Activated naive CD8-positive, alpha-beta T cell treated with anti-CD3 and anti-CD28 coated beads for 36 hours (primary cell): Measurements from ENCODE around the gene R3HDM4. TPM values are rescaled to one million over a fixed set of nuclear protein-coding genes. Genes with fewer than 3 reads are reported as not detected.
A peak's percentile ranks its signal among the peaks of the same experiment; 100 is the strongest.
"Not testable (repeated sequence)": the region's sequence is repeated elsewhere in the genome, so short reads cannot be mapped to it uniquely, and the experiment has no call there.

Experiments
- DNase-seq: peaks from one replicate; pipeline ENCODE4 v3.0.0; 2021
- H3K27ac Mint-ChIP-seq: one replicate; pipeline ENCODE4 v1.8.0; 2022; ENCODE audit warnings: mild to moderate bottlenecking, moderate library complexity, mixed read lengths
- H3K27me3 Mint-ChIP-seq: one replicate; pipeline ENCODE4 v1.8.0; 2022; ENCODE audit warnings: mild to moderate bottlenecking, mixed read lengths
- H3K36me3 Mint-ChIP-seq: one replicate; pipeline ENCODE4 v1.8.0; 2021; ENCODE audit warnings: mild to moderate bottlenecking, mixed read lengths
- H3K4me1 Mint-ChIP-seq: one replicate; pipeline ENCODE4 v1.8.0; 2021; ENCODE audit warnings: mixed read lengths
- H3K4me3 Mint-ChIP-seq: one replicate; pipeline ENCODE4 v1.8.0; 2022; ENCODE audit warnings: mild to moderate bottlenecking, moderate library complexity, mixed read lengths
- H3K9me3 Mint-ChIP-seq: one replicate; pipeline ENCODE4 v1.8.0; 2022; ENCODE audit warnings: mixed read lengths
- total RNA-seq, 2 experiments: library from RNA; stranded (reverse); gene quantifications; one replicate each; pipeline ENCODE4 v1.2.3, GENCODE V29; 2021

R3HDM4 gene
- total RNA-seq, 2 experiments from 2014 or later = 50.5 to 51.7 TPM

DNA sequence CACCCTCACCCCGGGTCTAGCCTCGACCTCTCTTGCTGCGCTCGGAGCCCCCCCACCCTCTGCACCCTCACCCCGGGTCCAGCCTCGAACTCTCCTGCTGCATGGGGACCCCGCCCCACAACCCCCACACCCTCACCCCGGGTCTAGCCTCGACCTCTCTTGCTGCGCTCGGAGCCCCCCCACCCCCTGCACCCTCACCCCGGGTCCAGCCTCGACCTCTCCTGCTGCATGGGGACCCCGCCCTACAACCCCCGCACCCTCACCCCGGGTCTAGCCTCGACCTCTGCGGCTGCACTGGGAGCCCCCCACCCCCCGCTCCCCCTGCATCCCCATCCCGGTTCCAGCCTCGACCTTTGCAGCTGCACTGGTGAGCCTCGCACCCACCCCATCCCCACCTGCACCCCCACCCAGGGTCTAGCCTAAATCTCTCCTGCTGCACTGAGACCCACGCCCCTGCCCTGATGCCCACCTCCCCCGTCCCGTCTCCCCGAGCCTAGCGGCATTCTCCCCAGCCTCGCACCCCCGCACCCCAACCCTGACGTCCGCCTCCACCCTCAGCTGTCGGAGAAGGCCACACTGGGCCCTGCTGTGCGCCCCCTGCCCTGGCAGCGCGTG lies 51.8 kb downstream of the R3HDM4 start:
- no peak for DNase-seq
- Mint-ChIP-seq H3K36me3 (no peaks in the 10 kb centered on the region), H3K4me1 (peaks cover 10% of the 10 kb centered on the region), H3K27ac (no peak overlapping the region), H3K9me3 (no peaks in the 10 kb centered on the region), H3K4me3 (no peak overlapping the region), H3K27me3 (peaks cover 21% of the 10 kb centered on the region)

DNA sequence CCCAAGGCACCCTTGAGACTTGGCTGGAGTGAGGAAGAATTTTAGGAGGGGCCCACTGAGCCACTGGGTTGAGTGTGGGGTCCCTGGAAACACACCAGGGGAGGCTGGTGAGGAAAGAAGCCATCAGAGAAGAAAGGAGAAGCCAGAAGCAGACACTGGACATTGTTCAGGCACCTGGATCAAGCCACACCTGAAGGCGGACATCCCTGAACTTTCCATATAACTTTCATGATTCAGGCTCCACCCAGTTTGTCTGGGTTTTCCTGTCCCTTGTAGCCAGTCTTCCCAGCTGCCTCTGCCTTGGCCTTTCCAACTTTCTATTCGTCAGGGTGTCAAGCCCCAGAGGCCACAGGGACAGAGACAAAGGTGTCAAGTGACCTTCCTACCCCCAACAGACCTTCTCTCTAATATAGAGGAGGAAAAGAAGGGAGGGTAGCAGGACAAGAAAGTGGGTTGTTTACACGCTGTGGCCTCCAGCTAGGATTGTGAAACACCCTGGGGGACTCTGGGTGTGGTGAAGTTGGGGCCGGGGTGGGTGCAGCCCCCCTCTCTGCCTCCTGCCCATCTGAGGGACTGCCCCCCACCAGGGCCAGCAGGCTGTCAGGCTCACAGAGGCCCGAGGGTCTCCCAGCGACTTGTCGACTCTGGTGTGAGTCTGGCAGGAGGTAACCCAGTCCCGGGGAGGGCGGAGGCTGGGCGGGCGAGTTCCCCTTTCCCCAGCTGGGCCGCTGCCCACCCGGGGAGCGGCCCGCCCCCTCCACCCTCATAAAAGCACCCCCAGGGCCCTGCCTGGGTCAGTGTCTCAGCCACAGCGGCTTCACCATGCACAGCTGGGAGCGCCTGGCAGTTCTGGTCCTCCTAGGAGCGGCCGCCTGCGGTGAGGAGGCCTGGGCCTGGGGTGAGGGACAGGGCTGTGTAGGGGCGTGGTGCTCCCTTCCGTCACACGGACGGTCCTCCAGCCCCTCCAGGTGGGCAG lies 53.9 kb downstream of the R3HDM4 start, which contains the start of gene CFD:
TSS of gene CFD (plus strand) at position 797 of the 976 bp plus-strand sequence. CDS start at position 823, 26 bp downstream.
- Mint-ChIP-seq H3K4me1 (peaks cover 10% of the 10 kb centered on the region), H3K27me3 (peaks cover 21% of the 10 kb centered on the region), H3K9me3 (no peaks in the 10 kb centered on the region), H3K27ac (no peak within 1 kb of the TSS), H3K36me3 (no peaks in the 10 kb centered on the region), H3K4me3 (peak within 1 kb of the TSS; percentile 34)
- DNase-seq = no peak

DNA sequence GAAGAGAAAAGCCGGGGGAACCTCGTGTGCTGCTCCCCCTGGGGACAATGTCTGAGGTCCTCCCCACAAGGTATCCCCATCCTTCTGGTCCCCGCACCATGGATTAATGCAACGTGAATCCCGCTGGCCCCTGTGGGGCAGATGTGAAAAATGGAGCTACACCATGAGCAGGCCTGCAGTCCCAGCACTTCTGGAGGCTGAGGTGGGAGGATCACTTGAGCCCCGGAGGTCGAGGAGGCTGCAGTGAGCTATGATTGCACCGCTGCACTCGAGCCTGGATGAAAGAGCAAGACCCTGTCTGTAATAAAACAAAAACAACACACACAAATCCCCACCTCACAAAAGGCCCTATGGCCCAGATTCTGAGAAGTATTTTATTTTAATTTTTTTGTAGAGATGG lies 54.7 kb downstream of the R3HDM4 start:
- Mint-ChIP-seq H3K4me1 (peaks cover 7% of the 10 kb centered on the region), H3K27me3 (peaks cover 21% of the 10 kb centered on the region), H3K36me3 (no peaks in the 10 kb centered on the region), H3K9me3 (no peaks in the 10 kb centered on the region), H3K4me3 (no peak overlapping the region), H3K27ac (no peak overlapping the region)
- no peak for DNase-seq

DNA sequence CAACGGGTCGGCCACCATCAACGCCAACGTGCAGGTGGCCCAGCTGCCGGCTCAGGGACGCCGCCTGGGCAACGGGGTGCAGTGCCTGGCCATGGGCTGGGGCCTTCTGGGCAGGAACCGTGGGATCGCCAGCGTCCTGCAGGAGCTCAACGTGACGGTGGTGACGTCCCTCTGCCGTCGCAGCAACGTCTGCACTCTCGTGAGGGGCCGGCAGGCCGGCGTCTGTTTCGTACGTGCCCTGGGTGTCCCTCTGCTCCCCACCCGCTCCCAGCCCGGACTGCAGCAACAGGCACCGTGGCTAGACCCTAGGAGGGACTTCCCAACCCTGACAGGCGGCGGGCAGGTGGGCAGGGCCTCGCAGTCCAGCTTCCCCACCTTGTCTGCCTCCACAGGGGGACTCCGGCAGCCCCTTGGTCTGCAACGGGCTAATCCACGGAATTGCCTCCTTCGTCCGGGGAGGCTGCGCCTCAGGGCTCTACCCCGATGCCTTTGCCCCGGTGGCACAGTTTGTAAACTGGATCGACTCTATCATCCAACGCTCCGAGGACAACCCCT lies 57.4 kb downstream of the R3HDM4 start:
- DNase-seq = no peak
- H3K4me3 Mint-ChIP-seq = no peak overlapping the region
- H3K36me3 Mint-ChIP-seq = no peaks in the 10 kb centered on the region
- H3K27ac Mint-ChIP-seq = no peak overlapping the region
- peaks cover 32% of the 10 kb centered on the region for H3K27me3 Mint-ChIP-seq
- H3K9me3 Mint-ChIP-seq = no peaks in the 10 kb centered on the region
- H3K4me1 Mint-ChIP-seq = no peaks in the 10 kb centered on the region

DNA sequence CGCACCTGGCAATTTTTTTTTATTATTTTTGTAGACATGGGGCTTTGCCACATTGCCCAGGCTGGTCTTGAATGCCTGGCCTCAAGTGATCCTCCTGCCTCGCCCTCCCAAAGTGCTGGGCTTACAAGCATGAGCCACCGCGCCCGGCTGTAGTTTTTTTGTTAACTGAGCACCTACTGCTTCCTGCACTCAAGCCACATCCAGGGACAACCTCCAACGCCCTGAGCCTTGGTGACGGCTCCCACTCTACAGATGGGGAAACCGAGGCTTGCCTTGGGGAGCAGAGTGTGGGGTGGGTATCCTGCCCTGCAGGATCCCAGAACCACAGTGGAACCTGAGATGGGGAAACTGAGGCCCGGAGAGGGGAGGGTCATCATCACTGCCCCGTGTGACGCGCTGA lies 57.9 kb downstream of the R3HDM4 start:
- H3K36me3 Mint-ChIP-seq = no peaks in the 10 kb centered on the region
- H3K4me1 Mint-ChIP-seq = no peaks in the 10 kb centered on the region
- H3K27ac Mint-ChIP-seq = no peak overlapping the region
- peaks cover 36% of the 10 kb centered on the region for H3K27me3 Mint-ChIP-seq
- no peak overlapping the region for H3K4me3 Mint-ChIP-seq
- no peaks in the 10 kb centered on the region for H3K9me3 Mint-ChIP-seq
- no peak for DNase-seq

DNA sequence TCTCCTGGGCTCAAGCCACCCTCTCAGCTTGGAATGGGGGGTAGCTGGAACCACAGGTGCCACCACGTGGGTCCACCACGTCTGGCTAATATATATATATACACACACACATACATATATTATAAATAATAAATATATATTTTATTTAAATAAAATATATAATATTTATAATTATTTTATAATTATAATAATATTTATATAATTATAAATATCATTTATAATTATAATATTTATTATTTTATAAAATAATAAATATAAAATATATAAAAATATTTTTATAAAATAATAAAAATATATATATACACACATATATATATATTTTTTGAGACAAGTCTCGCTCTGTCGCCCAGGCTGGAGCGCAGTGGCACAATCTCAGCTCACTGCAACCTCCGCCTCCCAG lies 58.5 kb downstream of the R3HDM4 start:
- DNase-seq = no peak
- Mint-ChIP-seq H3K36me3 (no peaks in the 10 kb centered on the region), H3K27ac (no peak overlapping the region), H3K27me3 (peaks cover 37% of the 10 kb centered on the region), H3K4me3 (no peak overlapping the region), H3K4me1 (no peaks in the 10 kb centered on the region), H3K9me3 (no peaks in the 10 kb centered on the region)

DNA sequence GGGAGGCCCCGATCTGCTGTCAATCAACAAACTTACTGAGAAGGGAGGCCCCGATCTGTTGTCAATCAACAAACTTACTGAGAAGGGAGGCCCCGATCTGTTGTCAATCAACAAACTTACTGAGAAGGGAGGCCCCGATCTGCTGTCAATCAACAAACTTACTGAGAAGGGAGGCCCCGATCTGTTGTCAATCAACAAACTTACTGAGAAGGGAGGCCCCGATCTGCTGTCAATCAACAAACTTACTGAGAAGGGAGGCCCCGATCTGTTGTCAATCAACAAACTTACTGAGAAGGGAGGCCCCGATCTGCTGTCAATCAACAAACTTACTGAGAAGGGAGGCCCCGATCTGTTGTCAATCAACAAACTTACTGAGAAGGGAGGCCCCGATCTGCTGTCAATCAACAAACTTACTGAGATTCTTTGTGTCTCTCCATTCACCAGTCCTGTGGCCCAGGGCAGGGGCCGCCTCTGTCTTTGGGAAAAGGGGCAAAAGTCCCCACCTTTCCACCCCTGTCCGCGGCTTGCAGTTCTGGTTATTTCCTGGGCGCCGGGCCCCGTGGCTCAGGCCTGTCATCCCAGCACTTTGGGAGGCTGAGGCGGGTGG lies 59.3 kb downstream of the R3HDM4 start:
- DNase-seq, H3K4me1 Mint-ChIP-seq, H3K9me3 Mint-ChIP-seq, H3K27ac Mint-ChIP-seq, H3K4me3 Mint-ChIP-seq, H3K36me3 Mint-ChIP-seq: not testable (repeated sequence)
- peaks cover 44% of the 10 kb centered on the region for H3K27me3 Mint-ChIP-seq

DNA sequence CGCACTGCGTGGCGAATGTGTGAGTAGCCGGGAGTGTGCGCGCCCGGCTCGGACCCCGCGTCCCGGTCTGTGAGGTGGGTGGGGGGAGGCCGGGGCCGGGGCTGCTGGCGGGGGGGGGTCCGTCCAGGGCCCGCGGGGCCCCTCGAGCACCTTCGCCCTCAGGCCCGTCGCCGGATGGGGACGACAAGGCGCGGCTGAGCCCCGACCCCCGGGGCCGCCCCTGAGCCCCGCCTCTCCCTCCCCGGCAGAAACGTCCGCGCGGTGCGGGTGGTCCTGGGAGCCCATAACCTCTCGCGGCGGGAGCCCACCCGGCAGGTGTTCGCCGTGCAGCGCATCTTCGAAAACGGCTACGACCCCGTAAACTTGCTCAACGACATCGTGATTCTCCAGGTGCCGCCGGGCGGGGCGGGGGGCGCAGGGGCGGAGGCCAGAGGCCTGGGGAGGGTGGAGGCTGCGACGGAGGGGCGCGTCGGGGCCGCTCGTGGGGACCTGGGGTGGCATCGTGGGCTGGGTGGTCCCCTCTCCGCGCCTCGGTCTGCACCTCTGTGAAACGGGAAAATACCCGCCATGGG lies 59.9 kb downstream of the R3HDM4 start:
- Mint-ChIP-seq H3K4me1 (no peaks in the 10 kb centered on the region), H3K27me3 (peaks cover 44% of the 10 kb centered on the region), H3K4me3 (no peak overlapping the region), H3K36me3 (no peaks in the 10 kb centered on the region), H3K9me3 (no peaks in the 10 kb centered on the region), H3K27ac (no peak overlapping the region)
- DNase-seq = no peak

DNA sequence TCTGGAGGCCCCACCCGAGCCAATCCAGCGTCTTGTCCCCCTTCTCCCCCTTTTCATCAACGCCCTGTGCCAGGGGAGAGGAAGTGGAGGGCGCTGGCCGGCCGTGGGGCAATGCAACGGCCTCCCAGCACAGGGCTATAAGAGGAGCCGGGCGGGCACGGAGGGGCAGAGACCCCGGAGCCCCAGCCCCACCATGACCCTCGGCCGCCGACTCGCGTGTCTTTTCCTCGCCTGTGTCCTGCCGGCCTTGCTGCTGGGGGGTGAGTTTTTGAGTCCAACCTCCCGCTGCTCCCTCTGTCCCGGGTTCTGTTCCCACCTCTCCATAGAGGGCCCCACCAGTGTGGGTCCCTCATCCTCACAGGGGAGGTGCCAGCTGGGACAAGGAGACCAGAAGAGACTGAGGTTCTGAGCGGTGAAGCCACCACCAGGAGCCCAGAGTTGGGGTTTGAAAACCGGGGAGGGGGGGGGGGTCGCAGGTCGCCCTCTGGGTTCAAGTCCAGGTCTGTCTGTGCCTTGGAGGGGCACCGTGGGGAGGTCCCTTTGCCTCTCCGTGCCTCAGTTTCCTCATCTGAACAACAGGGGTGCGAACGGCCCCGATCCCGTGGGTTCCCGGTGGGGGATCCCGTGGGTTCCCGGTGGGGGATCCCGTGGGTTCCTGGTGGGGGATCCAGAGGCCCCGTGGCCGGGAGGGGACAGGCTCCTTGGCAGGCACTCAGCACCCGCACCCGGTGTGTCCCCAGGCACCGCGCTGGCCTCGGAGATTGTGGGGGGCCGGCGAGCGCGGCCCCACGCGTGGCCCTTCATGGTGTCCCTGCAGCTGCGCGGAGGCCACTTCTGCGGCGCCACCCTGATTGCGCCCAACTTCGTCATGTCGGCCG lies 60.6 kb downstream of the R3HDM4 start, which contains the start of gene ELANE:
TSS of gene ELANE (plus strand) at position 168 of the 878 bp plus-strand sequence. CDS start at position 194, 26 bp downstream.
- no peaks in the 10 kb centered on the region for H3K9me3 Mint-ChIP-seq
- H3K4me3 Mint-ChIP-seq = no peak within 1 kb of the TSS
- no peak within 1 kb of the TSS for H3K27ac Mint-ChIP-seq

DNA sequence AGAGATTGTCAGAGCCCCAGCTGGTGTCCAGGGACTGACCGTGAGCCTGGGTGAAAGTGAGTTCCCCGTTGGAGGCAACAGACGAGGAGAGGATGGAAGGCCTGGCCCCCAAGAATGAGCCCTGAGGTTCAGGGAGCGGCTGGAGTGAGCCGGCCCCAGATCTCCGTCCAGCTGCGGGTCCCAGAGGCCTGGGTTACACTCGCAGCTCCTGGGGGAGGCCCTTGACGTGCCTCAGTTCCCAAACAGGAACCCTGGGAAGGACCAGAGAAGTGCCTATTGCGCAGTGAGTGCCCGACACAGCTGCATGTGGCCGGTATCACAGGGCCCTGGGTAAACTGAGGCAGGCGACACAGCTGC lies 62.1 kb downstream of the R3HDM4 start:
- peaks cover 57% of the 10 kb centered on the region for H3K27me3 Mint-ChIP-seq
- no peak overlapping the region for H3K4me3 Mint-ChIP-seq
- H3K27ac Mint-ChIP-seq = no peak overlapping the region
- H3K9me3 Mint-ChIP-seq = no peaks in the 10 kb centered on the region
- no peaks in the 10 kb centered on the region for H3K36me3 Mint-ChIP-seq
- DNase-seq = no peak
- no peaks in the 10 kb centered on the region for H3K4me1 Mint-ChIP-seq

More for the DNA sequence above, 60.6 kb downstream of the R3HDM4 start, which contains the start of gene ELANE:
- Mint-ChIP-seq H3K36me3 (no peaks in the 10 kb centered on the region), H3K27me3 (peaks cover 46% of the 10 kb centered on the region), H3K4me1 (no peaks in the 10 kb centered on the region)
- no peak for DNase-seq

DNA sequence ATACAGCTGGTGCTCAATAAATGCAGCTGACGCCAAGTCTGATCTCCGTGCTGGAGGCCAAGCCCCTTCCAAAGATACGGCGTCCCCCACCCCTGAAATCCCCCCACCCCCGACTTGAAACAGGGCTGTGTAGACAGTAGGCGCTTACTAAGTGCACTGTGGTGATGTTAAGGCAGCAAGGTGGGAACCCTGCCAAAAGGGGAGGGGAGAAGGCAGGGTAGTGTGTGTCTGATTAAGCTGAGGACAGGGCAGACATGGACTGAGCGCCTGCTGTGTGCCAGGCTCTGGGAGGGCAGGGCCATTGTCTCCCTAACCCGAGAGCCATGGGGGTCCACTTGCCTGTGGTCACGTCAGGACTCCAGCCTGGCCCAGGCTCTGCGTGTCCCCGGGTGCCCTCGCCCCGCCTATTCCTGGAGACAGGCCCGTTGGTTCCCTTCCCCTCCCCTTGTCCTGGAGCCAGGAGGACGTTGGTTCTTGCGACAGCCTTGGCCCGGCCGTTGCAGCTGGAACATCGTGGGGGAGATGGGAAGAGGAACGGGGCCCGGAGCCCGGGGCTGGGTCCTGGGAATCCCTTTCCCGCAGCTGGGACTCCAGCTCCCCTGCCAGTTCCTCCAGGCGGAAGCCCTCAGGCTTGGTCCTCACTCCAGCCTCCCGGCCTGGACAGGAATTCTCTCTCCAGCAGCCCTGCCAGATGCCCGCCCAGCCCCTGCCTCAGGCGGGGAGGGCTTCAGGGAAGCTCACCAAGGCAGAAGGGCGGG lies 62.6 kb downstream of the R3HDM4 start:
- Mint-ChIP-seq H3K9me3 (no peaks in the 10 kb centered on the region), H3K4me1 (no peaks in the 10 kb centered on the region), H3K4me3 (no peak overlapping the region), H3K36me3 (no peaks in the 10 kb centered on the region), H3K27ac (no peak overlapping the region), H3K27me3 (peaks cover 62% of the 10 kb centered on the region)
- DNase-seq = no peak

DNA sequence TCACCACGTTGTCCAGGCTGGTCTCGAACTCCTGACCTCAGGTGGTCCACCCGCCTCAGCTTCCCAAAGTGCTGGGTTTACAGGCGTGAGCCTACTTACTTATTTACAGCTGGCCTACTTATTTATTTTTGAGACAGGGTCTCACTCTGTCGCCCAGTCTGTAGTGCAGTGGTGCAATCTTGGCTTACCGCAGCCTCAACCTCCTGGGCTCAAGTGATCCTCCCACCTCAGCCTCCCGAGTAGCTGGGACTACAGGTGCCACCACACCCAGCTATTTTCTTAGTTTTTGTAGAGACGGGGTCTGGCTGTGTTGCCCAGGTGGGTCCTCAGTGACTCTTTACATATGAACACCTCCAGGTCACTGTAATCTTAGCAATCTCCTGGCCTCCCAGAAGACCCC lies 63.8 kb downstream of the R3HDM4 start:
- H3K4me1 Mint-ChIP-seq, H3K36me3 Mint-ChIP-seq, H3K27ac Mint-ChIP-seq, H3K4me3 Mint-ChIP-seq, DNase-seq, H3K9me3 Mint-ChIP-seq: not testable (repeated sequence)
- H3K27me3 Mint-ChIP-seq = peaks cover 74% of the 10 kb centered on the region

DNA sequence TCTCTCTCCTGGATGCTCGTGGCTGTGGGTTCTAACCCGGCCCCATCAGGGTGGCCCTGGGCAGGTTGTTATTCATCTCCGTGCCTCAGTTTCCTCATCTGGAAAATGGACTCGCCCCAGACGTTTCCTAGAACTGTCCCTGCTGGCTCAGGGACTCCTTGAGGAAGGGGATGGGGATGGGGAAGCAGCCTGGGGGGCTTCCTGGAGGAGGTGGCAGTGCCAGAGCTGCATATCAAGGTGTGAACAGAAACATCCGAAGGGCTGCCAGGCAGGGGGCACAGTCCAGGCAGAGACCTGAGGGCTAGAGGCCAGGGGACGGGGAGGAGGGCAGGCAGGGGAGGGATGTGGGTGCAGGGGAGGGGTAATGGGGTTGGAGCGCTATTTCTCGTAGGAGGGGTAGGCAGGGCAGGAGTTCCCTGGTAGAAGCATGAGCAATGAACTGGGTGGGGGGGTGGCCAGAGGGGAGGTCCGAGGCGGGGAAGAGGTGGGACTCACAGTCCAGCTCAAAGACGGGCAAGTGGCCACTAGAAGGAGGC lies 64.6 kb downstream of the R3HDM4 start:
- H3K4me1 Mint-ChIP-seq = peaks cover 3% of the 10 kb centered on the region
- no peaks in the 10 kb centered on the region for H3K9me3 Mint-ChIP-seq
- DNase-seq = no peak
- peaks cover 74% of the 10 kb centered on the region for H3K27me3 Mint-ChIP-seq
- H3K27ac Mint-ChIP-seq = no peak overlapping the region
- no peaks in the 10 kb centered on the region for H3K36me3 Mint-ChIP-seq
- H3K4me3 Mint-ChIP-seq = no peak overlapping the region
